ENCODE measurements around the gene SINHCAF. TPM values are rescaled to one million over a fixed set of nuclear protein-coding genes. Genes with fewer than 3 reads are reported as not detected.

The SINHCAF gene
- total RNA-seq, 1 donor from 2014 or later = 157 TPM

DNA sequence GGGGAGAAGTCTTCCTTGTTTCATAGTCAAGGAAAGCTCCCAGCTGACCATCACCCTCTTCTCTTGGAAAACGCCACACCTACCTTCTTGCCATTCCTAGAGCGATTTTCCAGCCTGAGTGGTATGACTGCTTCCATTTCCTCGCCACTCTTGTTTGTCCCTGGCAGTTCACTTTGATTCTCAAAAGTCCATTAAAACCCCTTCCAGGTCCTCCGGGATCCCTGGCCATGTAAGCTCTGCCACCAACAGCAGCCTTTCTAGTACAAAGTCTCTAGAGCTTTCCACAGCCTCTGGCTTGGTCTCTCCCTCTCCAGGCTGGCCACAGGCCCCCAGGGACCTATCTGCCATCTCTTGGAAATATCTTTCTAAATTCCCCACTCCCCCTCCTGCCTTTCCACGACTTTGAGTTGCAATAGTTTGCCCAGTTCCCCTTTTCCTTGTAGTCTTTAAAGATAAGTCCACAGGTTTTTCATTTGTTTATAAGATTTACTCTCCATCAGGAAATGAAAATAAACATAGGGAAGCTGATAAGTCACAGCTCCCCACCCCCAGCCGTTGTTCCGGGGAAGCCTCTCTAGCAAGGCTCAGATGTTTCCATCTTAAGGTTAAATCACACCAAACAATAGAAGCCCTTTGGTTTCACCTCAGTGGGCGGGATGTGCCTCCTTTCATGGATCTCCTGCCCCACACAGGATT is 42.9 kb upstream of the SINHCAF start:
- TF ChIP-seq, protein P1, sequence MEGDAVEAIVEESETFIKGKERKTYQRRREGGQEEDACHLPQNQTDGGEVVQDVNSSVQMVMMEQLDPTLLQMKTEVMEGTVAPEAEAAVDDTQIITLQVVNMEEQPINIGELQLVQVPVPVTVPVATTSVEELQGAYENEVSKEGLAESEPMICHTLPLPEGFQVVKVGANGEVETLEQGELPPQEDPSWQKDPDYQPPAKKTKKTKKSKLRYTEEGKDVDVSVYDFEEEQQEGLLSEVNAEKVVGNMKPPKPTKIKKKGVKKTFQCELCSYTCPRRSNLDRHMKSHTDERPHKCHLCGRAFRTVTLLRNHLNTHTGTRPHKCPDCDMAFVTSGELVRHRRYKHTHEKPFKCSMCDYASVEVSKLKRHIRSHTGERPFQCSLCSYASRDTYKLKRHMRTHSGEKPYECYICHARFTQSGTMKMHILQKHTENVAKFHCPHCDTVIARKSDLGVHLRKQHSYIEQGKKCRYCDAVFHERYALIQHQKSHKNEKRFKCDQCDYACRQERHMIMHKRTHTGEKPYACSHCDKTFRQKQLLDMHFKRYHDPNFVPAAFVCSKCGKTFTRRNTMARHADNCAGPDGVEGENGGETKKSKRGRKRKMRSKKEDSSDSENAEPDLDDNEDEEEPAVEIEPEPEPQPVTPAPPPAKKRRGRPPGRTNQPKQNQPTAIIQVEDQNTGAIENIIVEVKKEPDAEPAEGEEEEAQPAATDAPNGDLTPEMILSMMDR (IDR thresholded peaks at IDR 0.05) = no peak

DNA sequence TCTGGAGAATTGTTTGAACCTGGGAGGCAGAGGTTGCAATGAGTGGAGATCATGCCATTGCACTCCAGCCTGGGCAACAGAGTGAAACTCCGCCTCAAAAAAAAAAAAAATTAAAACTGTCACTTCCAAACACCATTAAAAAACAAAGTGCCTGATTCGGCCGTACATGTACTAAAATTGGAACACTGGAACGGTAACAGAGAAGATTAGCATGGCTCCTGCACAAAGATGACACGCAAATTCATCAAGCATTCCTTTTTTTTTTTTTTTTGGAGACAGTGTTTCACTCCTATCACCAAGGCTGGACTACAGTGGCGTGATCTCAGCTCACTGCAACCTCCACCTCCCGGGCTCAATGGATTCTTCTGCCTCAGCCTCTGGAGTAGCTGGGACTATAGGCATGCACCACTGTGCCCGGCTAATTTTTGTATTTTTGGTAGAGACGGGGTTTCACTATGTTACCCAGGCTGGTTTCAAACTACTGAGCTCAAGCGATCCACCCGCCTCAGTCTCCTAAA is 40.2 kb upstream of the SINHCAF start:
- ChIA-PET POLR2A (no interaction called here), CTCF (no interaction called here)
- Mint-ChIP-seq H3K4me1 (peaks cover 19% of the 10 kb centered on the region), H3K27me3 (no peaks in the 10 kb centered on the region), H3K4me3 (no peak overlapping the region), H3K27ac (no peak overlapping the region), H3K9me3 (no peaks in the 10 kb centered on the region), H3K36me3 (ENCODE audit: low read depth) (no peaks in the 10 kb centered on the region)
- ATAC-seq (ENCODE audit: low read depth) (no peak), DNase-seq (no peak)
- TF ChIP-seq, protein P1 (IDR thresholded peaks at IDR 0.05) = no peak
- intact Hi-C loops (cut with micrococcal nuclease) = loop anchor here (10.0 kb wide), 1 partner anchor 251 kb away; no protein-coding TSS in a partner anchor

More for the DNA sequence above, 42.9 kb upstream of the SINHCAF start:
- CTCF ChIA-PET = no interaction called here
- no peaks in the 10 kb centered on the region for H3K27me3 Mint-ChIP-seq
- no peak overlapping the region for H3K4me3 Mint-ChIP-seq
- no peak for DNase-seq
- POLR2A ChIA-PET = no interaction called here
- H3K27ac Mint-ChIP-seq = no peak overlapping the region
- intact Hi-C loops (cut with micrococcal nuclease) = loop anchor here (10.0 kb wide), 1 partner anchor 254 kb away; no protein-coding TSS in a partner anchor
- no peaks in the 10 kb centered on the region for H3K9me3 Mint-ChIP-seq
- no peak for ATAC-seq (ENCODE audit: low read depth)
- no peaks in the 10 kb centered on the region for H3K4me1 Mint-ChIP-seq
- H3K36me3 Mint-ChIP-seq (ENCODE audit: low read depth) = no peaks in the 10 kb centered on the region

DNA sequence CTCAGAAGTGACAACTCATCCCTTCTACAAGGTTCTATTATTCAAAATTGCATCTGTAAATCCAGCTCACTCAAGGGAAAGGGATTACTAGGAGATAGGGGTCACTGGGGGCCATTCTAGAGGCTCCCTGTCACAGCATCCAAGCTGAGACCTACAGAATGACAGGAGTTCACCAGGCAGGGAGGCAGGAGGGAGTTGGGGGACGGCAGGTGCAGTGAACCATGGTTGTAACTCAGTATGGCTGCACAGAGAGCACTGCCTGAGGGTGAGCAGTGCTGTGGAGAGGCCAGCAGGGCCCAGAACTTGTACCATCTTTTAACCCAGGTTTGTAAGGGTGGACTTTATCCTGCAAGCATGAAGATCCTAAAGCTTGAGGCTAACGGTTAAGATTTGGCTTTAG is 37.9 kb upstream of the SINHCAF start:
- H3K36me3 Mint-ChIP-seq (ENCODE audit: low read depth) = no peaks in the 10 kb centered on the region
- H3K27me3 Mint-ChIP-seq = no peaks in the 10 kb centered on the region
- H3K27ac Mint-ChIP-seq = no peak overlapping the region
- intact Hi-C loops (cut with micrococcal nuclease) = loop anchor here (1.0 to 10.0 kb wide), 4 partner anchors 37 to 249 kb away; partner anchors contain the start of gene SINHCAF
- H3K4me3 Mint-ChIP-seq = no peak overlapping the region
- ChIA-PET POLR2A (interaction anchor here (0.6 kb wide), 1 partner anchor 275 kb away, joined by 4 read pairs; no protein-coding TSS in a partner anchor), CTCF (interaction anchor here (1.1 to 2.5 kb wide), 3 partner anchors 92 to 123 kb away, joined by 3 to 16 read pairs (median 14); no protein-coding TSS in a partner anchor)
- H3K4me1 Mint-ChIP-seq = peaks cover 19% of the 10 kb centered on the region
- TF ChIP-seq, protein P1 (IDR thresholded peaks at IDR 0.05) = no peak
- DNase-seq (no peak), ATAC-seq (ENCODE audit: low read depth) (no peak)
- no peaks in the 10 kb centered on the region for H3K9me3 Mint-ChIP-seq

DNA sequence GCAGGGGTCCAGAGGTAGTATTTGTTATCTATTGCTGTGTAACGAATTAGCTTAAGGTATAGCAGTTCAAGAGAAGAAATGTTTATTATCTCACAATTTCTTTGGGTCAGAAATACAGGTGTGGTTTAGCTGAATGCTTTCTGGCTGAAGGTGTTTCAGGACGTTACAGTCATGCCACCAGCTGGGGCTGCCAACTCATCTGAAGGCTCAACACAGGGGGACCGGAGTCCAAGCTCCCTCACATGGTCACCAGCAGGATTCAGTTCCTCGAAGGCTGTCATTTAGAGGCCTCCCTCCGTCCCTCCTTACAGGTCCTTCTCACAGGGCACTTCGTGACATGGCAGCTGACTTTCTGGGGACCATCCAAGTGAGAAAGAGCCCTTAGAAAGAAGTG is 37.5 kb upstream of the SINHCAF start:
- TF ChIP-seq, protein P1 (IDR thresholded peaks at IDR 0.05) = no peak
- Mint-ChIP-seq H3K9me3 (no peaks in the 10 kb centered on the region), H3K4me3 (no peak overlapping the region), H3K27me3 (no peaks in the 10 kb centered on the region), H3K36me3 (ENCODE audit: low read depth) (no peaks in the 10 kb centered on the region), H3K27ac (no peak overlapping the region), H3K4me1 (peaks cover 19% of the 10 kb centered on the region)
- intact Hi-C loops (cut with micrococcal nuclease) = loop anchor here (1.0 to 10.0 kb wide), 4 partner anchors 37 to 249 kb away; partner anchors contain the start of gene SINHCAF
- DNase-seq (no peak), ATAC-seq (ENCODE audit: low read depth) (no peak)
- ChIA-PET POLR2A (interaction anchor here (0.6 to 2.4 kb wide), 5 partner anchors 11 to 275 kb away, joined by 3 to 11 read pairs (median 5); partner anchors contain the start of gene SINHCAF), CTCF (interaction anchor here (1.1 to 2.5 kb wide), 3 partner anchors 92 to 122 kb away, joined by 3 to 16 read pairs (median 14); no protein-coding TSS in a partner anchor)

Data from activated B cell treated with CpG ODN at 0.5 μM for 24 hours (primary cell).